H9 (cell line): ENCODE data around the gene PGF. TPM values are rescaled to one million over a fixed set of nuclear protein-coding genes. Genes with fewer than 3 reads are reported as not detected.

Source experiments
- DNase-seq: peaks from one replicate; pipeline ENCODE4 v3.0.0-alpha.2; 2017
- H2AFZ ChIP-seq: one replicate; pipeline ENCODE4 v1.6.1; 2013; ENCODE audit warnings: mild to moderate bottlenecking, low read length, control low read depth, moderate library complexity
- H2AK5ac ChIP-seq: 2 replicates; pipeline ENCODE4 v1.6.1; 2013; ENCODE audit warnings: low read length, control low read depth, mixed read lengths; ENCODE audit not compliant: insufficient read length
- H2BK120ac ChIP-seq: one replicate; pipeline ENCODE4 v1.6.1; 2013; ENCODE audit warnings: low read depth, mild to moderate bottlenecking, low read length, control low read depth, inconsistent platforms; ENCODE audit not compliant: poor library complexity, severe bottlenecking
- H2BK12ac ChIP-seq: 2 replicates; pipeline ENCODE4 v1.6.1; 2013; ENCODE audit warnings: low read length, control low read depth, mixed read lengths, low read depth; ENCODE audit not compliant: insufficient read length
- H2BK15ac ChIP-seq: 2 replicates; pipeline ENCODE4 v1.6.1; 2013; ENCODE audit warnings: low read depth, low read length, control low read depth
- H2BK20ac ChIP-seq: one replicate; pipeline ENCODE4 v1.6.1; 2013; ENCODE audit warnings: low read depth, mild to moderate bottlenecking, low read length, control low read depth, inconsistent platforms; ENCODE audit not compliant: poor library complexity, severe bottlenecking
- H2BK5ac ChIP-seq: 2 replicates; pipeline ENCODE4 v1.6.1; 2013; ENCODE audit warnings: low read length, control low read depth, mixed read lengths; ENCODE audit not compliant: insufficient read length
- H3K14ac ChIP-seq: 2 replicates; pipeline ENCODE4 v1.6.1; 2013; ENCODE audit warnings: low read length, control low read depth; ENCODE audit not compliant: insufficient read depth
- H3K18ac ChIP-seq: 2 replicates; pipeline ENCODE4 v1.6.1; 2013; ENCODE audit warnings: low read depth, mild to moderate bottlenecking, mixed read lengths, low read length, control low read depth; ENCODE audit not compliant: insufficient read length
- H3K23ac ChIP-seq: 2 replicates; pipeline ENCODE4 v1.6.1; 2013; ENCODE audit warnings: low read length, control low read depth, mixed read lengths, low read depth; ENCODE audit not compliant: insufficient read length
- H3K23me2 ChIP-seq: 2 replicates; pipeline ENCODE4 v1.6.1; 2013; ENCODE audit warnings: low read depth, mild to moderate bottlenecking, mixed read lengths, low read length, control low read depth; ENCODE audit not compliant: insufficient read length, poor library complexity, severe bottlenecking
- H3K27ac ChIP-seq: 2 replicates; pipeline ENCODE4 v1.5.1; 2013; ENCODE audit warnings: low read length, control low read depth, mixed read lengths, low read depth; ENCODE audit not compliant: insufficient read length
- H3K27me3 ChIP-seq: 2 replicates; pipeline ENCODE4 v1.6.1; 2013; ENCODE audit warnings: low read length, control low read depth, inconsistent platforms; ENCODE audit not compliant: insufficient read depth
- H3K4ac ChIP-seq: 2 replicates; pipeline ENCODE4 v1.6.1; 2013; ENCODE audit warnings: low read depth, mild to moderate bottlenecking, control low read depth, inconsistent platforms, low read length, moderate library complexity
- H3K4me1 ChIP-seq: 2 replicates; pipeline ENCODE4 v1.6.1; 2013; ENCODE audit warnings: low read length, control low read depth, inconsistent platforms; ENCODE audit not compliant: insufficient read depth
- H3K4me2 ChIP-seq: 2 replicates; pipeline ENCODE4 v1.6.1; 2013; ENCODE audit warnings: low read length, control low read depth, mixed read lengths; ENCODE audit not compliant: insufficient read length, insufficient read depth
- H3K56ac ChIP-seq: 2 replicates; pipeline ENCODE4 v1.6.1; 2013; ENCODE audit warnings: low read depth, mild to moderate bottlenecking, mixed read lengths, low read length, control low read depth; ENCODE audit not compliant: insufficient read length
- H3K79me1 ChIP-seq: 2 replicates; pipeline ENCODE4 v1.6.1; 2013; ENCODE audit warnings: low read depth, mild to moderate bottlenecking, moderate library complexity, low read length, control low read depth, inconsistent platforms; ENCODE audit not compliant: insufficient read depth, poor library complexity, severe bottlenecking
- H3K79me2 ChIP-seq: 2 replicates; pipeline ENCODE4 v1.6.1; 2013; ENCODE audit warnings: low read length, control low read depth, inconsistent platforms; ENCODE audit not compliant: insufficient read depth
- H3K9ac ChIP-seq: 2 replicates; pipeline ENCODE4 v1.6.1; 2013; ENCODE audit warnings: low read length, control low read depth, mixed read lengths; ENCODE audit not compliant: insufficient read length; ENCODE audit errors: extremely low read depth
- H3K9me3 ChIP-seq: one replicate; pipeline ENCODE4 v1.6.1; 2013; ENCODE audit warnings: low read depth, low read length, inconsistent platforms; ENCODE audit not compliant: control insufficient read depth
- H3T11ph ChIP-seq: one replicate; pipeline ENCODE4 v1.6.1; 2013; ENCODE audit warnings: mild to moderate bottlenecking, low read length, control low read depth, inconsistent platforms
- H4K20me1 ChIP-seq: one replicate; pipeline ENCODE4 v1.6.1; 2013; ENCODE audit not compliant: control insufficient read depth, insufficient read length, insufficient read depth
- H4K5ac ChIP-seq: 2 replicates; pipeline ENCODE4 v1.6.1; 2013; ENCODE audit warnings: low read depth, mild to moderate bottlenecking, mixed read lengths, low read length, control low read depth; ENCODE audit not compliant: insufficient read length
- H4K8ac ChIP-seq: replicated peaks from 2 replicates; pipeline ENCODE4 v1.6.1; 2013; ENCODE audit warnings: low read length, control low read depth, mixed read lengths, low read depth; ENCODE audit not compliant: insufficient read length
- H4K91ac ChIP-seq: 2 replicates; pipeline ENCODE4 v1.6.1; 2013; ENCODE audit warnings: low read depth, mild to moderate bottlenecking, moderate library complexity, mixed read lengths, low read length, control low read depth; ENCODE audit not compliant: insufficient read length
- H3K27ac Mint-ChIP-seq, 3 experiments: 2 replicates in 2 of 3; 3 replicates in 1 of 3; pipeline ENCODE4 v1.8.0; 2020 to 2021; ENCODE audit warnings: mixed read lengths in 3 of 3, mild to moderate bottlenecking in 1 of 3, moderate library complexity in 1 of 3
- H3K27me3 Mint-ChIP-seq: 2 replicates; pipeline ENCODE4 v1.8.0; 2021; ENCODE audit warnings: low read depth, mild to moderate bottlenecking, moderate library complexity, mixed read lengths
- H3K36me3 Mint-ChIP-seq, 3 experiments: 2 replicates in 2 of 3; 3 replicates in 1 of 3; pipeline ENCODE4 v1.8.0; 2020 to 2021; ENCODE audit warnings: low read depth in 3 of 3, mixed read lengths in 3 of 3; ENCODE audit not compliant: insufficient read depth in 1 of 3
- H3K4me1 Mint-ChIP-seq, 2 experiments: 2 replicates each; pipeline ENCODE4 v1.8.0; 2020; ENCODE audit warnings: mixed read lengths in 2 of 2
- H3K4me3 Mint-ChIP-seq, 2 experiments: 2 replicates in 1 of 2; 3 replicates in 1 of 2; pipeline ENCODE4 v1.8.0; 2020 to 2021; ENCODE audit warnings: mild to moderate bottlenecking in 2 of 2, mixed read lengths in 2 of 2, moderate library complexity in 1 of 2
- H3K9me3 Mint-ChIP-seq, 2 experiments: 2 replicates in 1 of 2; 3 replicates in 1 of 2; pipeline ENCODE4 v1.8.0; 2020; ENCODE audit warnings: mild to moderate bottlenecking in 2 of 2, mixed read lengths in 2 of 2, moderate library complexity in 1 of 2
- CTCF ChIP-seq: fragments of 200-600 bp; sonication (generic); conservative IDR thresholded peaks from 3 replicates; pipeline ENCODE4 v1.8.0; 2021; ENCODE audit warnings: antibody characterized with exemption, mild to moderate bottlenecking
- WGBS: extraction: QIAGEN DNeasy Blood & Tissue Kit; methylation state at CpG from one replicate; pipeline ENCODE4 v1.1.7; 2013; ENCODE audit warnings: missing lambda C conversion rate, low lambda C conversion rate, mixed read lengths; ENCODE audit not compliant: insufficient read length; ENCODE audit errors: extremely low coverage; 5-methylcytosine and 5-hydroxymethylcytosine counted together
- total RNA-seq: library from RNA; stranded (reverse); gene quantifications from 2 replicates; pipeline ENCODE4 v1.2.1, GENCODE V29; 2021

Gene PGF
- total RNA-seq, 1 experiment from 2014 or later, result 2.3 TPM

GRCh38 chr14:74896400-74896799 is 59.0 kb downstream of the PGF start:
- H3K4me2 ChIP-seq, result no peak overlapping the region
- no peak overlapping the region for H2BK120ac ChIP-seq
- H3K4me3 Mint-ChIP-seq, result no peak overlapping the region
- H3K27ac Mint-ChIP-seq, result no peak overlapping the region
- H4K91ac ChIP-seq, result no peak overlapping the region
- H3K36me3 Mint-ChIP-seq, result peaks cover 75 to 99% (median 98%) of the 10 kb centered on the region in 3 experiments; a peak in 6 of 7 replicates
- no peak overlapping the region for H2BK12ac ChIP-seq
- H3K79me1 ChIP-seq, result no peaks in the 10 kb centered on the region
- no peak overlapping the region for H3K27ac ChIP-seq
- H3K56ac ChIP-seq, result no peak overlapping the region
- no CpG with 5 or more reads among the region's 3 CpGs for WGBS
- no peak overlapping the region for H3K14ac ChIP-seq
- no peak overlapping the region for H3K18ac ChIP-seq
- no peak overlapping the region for H3K23ac ChIP-seq
- no peak overlapping the region for H3K9ac ChIP-seq
- no peaks in the 10 kb centered on the region for H3K27me3 ChIP-seq
- no peak overlapping the region for H2AK5ac ChIP-seq
- TF ChIP-seq CTCF, result no peak
- H2BK20ac ChIP-seq, result no peak overlapping the region
- H3K79me2 ChIP-seq, result no peaks in the 10 kb centered on the region
- H4K8ac ChIP-seq, result no peak overlapping the region
- H2AFZ ChIP-seq, result no peak overlapping the region
- H3T11ph ChIP-seq, result no peak overlapping the region
- no peaks in the 10 kb centered on the region for H3K9me3 Mint-ChIP-seq
- H3K4ac ChIP-seq, result no peak overlapping the region
- DNase-seq, result no peak
- no peaks in the 10 kb centered on the region for H4K20me1 ChIP-seq
- no peak overlapping the region for H4K5ac ChIP-seq
- H3K4me1 ChIP-seq, result no peaks in the 10 kb centered on the region
- no peaks in the 10 kb centered on the region for H3K27me3 Mint-ChIP-seq
- no peaks in the 10 kb centered on the region for H3K9me3 ChIP-seq
- no peak overlapping the region for H2BK5ac ChIP-seq
- no peaks in the 10 kb centered on the region for H3K23me2 ChIP-seq
- no peak overlapping the region for H2BK15ac ChIP-seq
- H3K4me1 Mint-ChIP-seq, result no peaks in the 10 kb centered on the region
